Measurements from ENCODE around the gene CCL5.

- no peak for TF ChIP-seq CTCF (IDR thresholded peaks at IDR 0.05)
- TF ChIP-seq EZH2 (IDR thresholded peaks at IDR 0.05; ENCODE audit: borderline replicate concordance, insufficient read depth, low read depth, low read length, poor library complexity, severe bottlenecking): no peak
Measured at GRCh38 chr17:35912942-35913341, 32.8 kb upstream of the CCL5 start.

Data from B cell (primary cell).